ENCODE measurements around the gene KIRREL3.

The KIRREL3 gene

DNA sequence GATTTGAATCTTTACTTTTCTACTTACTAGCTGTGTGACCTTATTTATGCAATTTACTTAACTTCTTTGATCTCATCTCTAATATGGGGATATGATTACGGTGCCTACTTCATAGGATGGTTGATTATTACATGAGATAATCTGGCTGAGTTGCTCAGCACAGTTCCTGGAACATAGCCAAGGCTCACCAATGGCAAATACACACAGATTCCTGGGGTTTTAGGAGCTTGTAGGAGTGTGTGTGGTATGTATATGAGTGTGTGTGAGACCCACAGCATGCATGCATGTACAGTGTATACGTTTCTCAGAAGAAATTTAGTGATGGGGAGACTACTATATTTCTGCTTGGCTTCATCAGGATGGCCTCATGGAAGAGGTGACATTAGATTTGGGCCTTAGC lies 256.9 kb downstream of the KIRREL3 start:
- peaks cover 3% of the 10 kb centered on the region for H3K4me1 Mint-ChIP-seq (ENCODE audit: low read depth)
- no peaks in the 10 kb centered on the region for H3K9me3 Mint-ChIP-seq
- no peaks in the 10 kb centered on the region for H3K27me3 Mint-ChIP-seq
- H3K4me3 Mint-ChIP-seq = no peak overlapping the region
- no peak overlapping the region for H3K27ac Mint-ChIP-seq
- H3K36me3 Mint-ChIP-seq (ENCODE audit: low read depth) = no peaks in the 10 kb centered on the region

DNA sequence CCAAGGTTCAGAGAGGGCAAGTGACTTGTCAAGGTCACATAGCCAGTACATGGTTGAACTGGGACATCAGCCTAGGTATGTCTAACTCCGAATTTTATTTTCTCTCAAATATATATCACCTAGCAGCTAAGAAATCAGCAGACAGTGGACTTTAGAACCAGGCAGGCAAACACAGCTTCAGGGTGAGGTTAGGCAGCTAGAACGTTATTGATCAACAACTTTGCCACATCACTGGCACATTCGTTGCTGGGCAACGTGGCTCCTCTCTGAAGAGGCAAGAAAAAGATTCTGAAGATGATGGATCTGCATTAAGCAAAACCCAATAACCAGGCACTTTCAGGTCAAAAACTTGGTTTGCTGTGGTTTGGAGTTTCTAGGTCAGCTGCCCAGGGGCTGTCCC lies 258.0 kb downstream of the KIRREL3 start:
- Mint-ChIP-seq H3K27me3 (no peaks in the 10 kb centered on the region), H3K36me3 (ENCODE audit: low read depth) (no peaks in the 10 kb centered on the region), H3K27ac (no peak overlapping the region), H3K9me3 (no peaks in the 10 kb centered on the region), H3K4me1 (ENCODE audit: low read depth) (no peaks in the 10 kb centered on the region), H3K4me3 (no peak overlapping the region)

DNA sequence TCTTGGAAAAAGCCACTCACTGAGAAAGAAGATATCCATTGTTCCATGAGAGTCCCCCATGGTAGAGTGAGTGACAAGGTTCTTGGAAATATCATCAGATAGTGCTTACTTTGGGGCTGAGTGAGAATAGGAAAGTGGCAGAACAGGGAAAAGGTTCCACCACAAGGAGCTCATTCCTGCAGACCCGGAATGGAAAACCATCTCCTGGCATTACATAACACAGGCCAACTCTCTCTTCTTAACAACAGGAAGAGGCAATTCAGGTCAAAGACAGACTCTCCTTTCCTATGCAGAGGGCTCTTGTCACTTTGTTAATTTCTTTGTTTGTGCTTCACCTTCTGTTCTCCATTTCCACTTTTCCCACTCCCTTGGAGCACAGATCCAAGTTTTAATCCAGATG lies 259.7 kb downstream of the KIRREL3 start:
- Mint-ChIP-seq H3K4me1 (ENCODE audit: low read depth) (no peaks in the 10 kb centered on the region), H3K9me3 (no peaks in the 10 kb centered on the region), H3K36me3 (ENCODE audit: low read depth) (no peaks in the 10 kb centered on the region), H3K27me3 (peaks cover 3% of the 10 kb centered on the region), H3K27ac (no peak overlapping the region), H3K4me3 (no peak overlapping the region)

DNA sequence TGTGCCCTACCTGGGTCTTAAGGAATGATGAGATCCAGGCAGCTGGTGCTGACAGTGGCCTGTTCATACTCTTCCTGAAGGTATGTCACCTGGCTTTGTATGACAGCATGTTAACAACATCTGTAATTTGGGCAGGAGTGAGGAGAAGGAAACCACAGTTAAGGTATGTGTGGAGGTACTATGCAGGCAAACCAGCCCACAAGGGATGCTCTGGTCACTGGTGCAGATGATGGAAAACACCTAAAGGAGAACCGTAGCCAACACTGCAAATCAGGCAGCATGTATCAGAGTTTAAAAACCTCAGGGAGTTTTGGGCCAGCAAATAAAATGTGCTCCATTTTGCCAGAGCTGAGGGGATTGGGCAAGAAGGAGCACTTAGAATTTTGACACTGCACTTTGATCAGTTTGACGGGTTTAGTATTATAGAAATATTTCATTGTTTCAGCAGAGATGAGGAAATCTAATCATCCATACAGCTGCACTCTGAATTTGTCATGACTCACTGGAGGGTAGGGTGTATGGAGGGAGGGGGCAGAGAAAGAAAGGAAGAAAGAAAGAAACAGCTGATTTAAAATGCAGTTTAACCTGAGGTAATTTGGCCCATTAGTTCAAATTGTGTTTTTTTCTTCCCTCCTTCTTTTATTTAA lies 260.9 kb downstream of the KIRREL3 start:
- Mint-ChIP-seq H3K27ac (no peak overlapping the region), H3K4me1 (ENCODE audit: low read depth) (peaks cover 2% of the 10 kb centered on the region), H3K27me3 (peaks cover 9% of the 10 kb centered on the region), H3K36me3 (ENCODE audit: low read depth) (no peaks in the 10 kb centered on the region), H3K9me3 (no peaks in the 10 kb centered on the region), H3K4me3 (no peak overlapping the region)

DNA sequence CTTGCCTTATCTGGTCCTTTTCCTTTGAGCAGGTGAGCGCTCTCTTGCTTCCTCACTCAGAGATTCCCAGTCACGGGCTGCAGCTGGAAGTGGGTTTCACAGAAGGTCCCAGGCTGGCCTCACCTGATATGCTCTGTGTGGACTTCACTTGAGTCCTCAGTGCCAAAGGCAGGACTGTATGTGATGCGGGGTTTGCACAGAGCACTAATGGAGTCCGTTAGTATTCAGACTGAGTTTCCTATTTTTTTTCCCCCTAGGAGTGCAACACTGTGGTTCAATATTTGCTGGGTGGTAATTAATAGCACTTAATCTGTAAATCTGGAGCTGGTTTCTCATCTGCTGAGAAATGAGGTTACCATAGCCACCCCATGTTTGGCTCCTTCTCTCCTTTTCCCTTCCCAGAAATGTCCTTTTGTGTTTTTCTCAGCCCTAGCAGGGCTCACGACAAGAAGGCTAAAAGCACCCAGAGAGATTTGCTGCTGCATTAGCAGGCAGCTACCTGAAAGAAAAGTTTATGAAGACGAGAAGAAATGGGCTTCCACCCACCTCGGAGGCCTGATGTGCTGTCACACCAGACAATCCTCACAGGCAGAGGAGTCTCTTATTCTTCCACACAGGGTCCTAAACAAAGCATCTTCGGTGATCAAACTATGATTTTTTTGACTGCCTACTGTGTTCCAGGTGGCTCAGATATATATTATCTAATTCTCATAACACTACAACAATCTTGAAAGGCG lies 262.1 kb downstream of the KIRREL3 start:
- no peak overlapping the region for H3K4me3 Mint-ChIP-seq
- H3K27ac Mint-ChIP-seq = no peak overlapping the region

DNA sequence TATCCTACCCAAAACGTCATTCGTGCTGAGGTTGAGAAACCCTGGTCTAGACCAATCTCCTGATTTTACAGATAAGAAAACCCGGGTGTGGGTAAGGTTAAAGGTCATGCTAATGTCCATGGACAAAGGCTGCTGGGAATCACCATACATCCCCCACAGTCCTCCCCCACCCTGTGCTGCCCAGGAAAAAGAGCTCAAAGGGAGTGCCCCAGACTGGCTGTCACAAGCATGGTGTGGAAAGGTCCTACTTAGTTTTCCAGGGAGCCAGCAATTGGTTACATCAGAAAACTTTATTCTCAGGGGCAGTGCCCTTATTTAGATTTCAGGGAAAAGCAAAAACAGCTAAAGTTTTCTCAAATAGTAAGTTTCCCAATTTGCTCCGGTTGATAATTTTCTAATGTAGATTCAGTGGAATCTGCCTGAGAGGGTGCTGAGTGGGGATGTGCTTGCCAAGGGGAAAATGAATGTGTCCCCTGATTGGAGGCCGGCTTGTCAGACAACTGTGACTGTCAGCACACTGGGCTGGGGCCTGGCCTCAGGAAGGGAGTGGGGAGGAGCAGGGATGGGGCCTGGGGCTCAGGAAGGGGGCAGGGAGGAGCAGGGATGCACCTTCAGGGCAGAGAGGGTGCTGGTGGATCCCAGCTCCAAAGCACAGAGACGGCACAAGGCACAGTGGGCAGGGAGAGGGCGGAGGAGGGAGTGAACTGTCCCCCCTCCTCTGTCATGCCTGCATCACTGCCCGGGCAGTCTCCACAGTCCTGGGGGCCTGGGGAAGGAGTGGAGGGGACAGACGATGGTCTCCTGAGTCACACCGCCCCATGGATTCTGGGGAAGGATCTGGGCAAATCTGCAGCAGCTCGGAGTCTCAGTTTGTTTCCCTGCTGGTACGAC lies 263.6 kb downstream of the KIRREL3 start:
- Mint-ChIP-seq H3K36me3 (ENCODE audit: low read depth) (no peaks in the 10 kb centered on the region), H3K9me3 (no peaks in the 10 kb centered on the region), H3K4me3 (no peak overlapping the region), H3K4me1 (ENCODE audit: low read depth) (peaks cover 8% of the 10 kb centered on the region), H3K27ac (no peak overlapping the region), H3K27me3 (peaks cover 10% of the 10 kb centered on the region)

More for the DNA sequence above, 262.1 kb downstream of the KIRREL3 start:
- Mint-ChIP-seq H3K36me3 (ENCODE audit: low read depth) (no peaks in the 10 kb centered on the region), H3K9me3 (no peaks in the 10 kb centered on the region), H3K4me1 (ENCODE audit: low read depth) (peaks cover 4% of the 10 kb centered on the region), H3K27me3 (peaks cover 10% of the 10 kb centered on the region)

DNA sequence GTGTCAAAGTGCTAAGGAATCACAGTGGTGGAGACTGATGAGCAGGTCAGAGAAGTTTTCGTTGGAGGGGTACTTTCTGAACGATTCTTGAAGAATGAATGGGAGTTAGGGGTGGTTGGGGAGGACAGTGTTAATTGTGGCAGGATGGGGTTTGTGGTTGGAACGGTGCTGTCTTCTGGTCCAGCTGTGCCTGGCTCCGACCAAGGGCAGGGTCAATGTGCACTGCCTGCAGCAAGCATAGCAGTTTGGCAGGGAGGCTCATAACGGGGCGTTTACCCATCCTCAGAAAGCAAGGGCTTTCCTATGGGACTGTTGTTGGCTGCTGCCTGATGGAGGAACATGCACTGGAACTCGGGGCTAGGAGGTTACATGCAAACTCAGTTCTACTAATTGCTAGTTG lies 265.8 kb downstream of the KIRREL3 start:
- Mint-ChIP-seq H3K36me3 (ENCODE audit: low read depth) (no peaks in the 10 kb centered on the region), H3K4me3 (no peak overlapping the region), H3K27me3 (peaks cover 13% of the 10 kb centered on the region), H3K9me3 (no peaks in the 10 kb centered on the region), H3K4me1 (ENCODE audit: low read depth) (peaks cover 8% of the 10 kb centered on the region), H3K27ac (no peak overlapping the region)

DNA sequence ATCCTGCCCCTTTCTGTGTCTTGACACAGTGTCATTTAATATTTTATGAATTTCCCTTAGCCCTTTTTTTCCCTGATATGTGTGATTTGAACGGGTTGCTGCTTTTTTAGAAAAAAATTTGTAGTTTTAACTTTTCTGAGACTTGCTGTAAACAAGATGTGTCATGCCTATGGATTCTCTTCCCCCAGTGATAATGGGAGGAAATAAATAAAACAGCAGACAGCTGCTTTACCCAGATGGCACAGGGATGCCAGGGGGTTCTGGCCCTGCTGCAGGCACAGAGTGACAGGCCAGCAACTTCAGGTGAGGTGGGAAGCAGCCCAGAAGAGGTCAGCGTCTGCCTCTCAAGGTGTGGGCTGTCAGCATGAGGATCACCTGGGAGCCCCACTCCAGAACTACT lies 266.9 kb downstream of the KIRREL3 start:
- H3K27me3 Mint-ChIP-seq = peaks cover 13% of the 10 kb centered on the region
- H3K36me3 Mint-ChIP-seq (ENCODE audit: low read depth) = no peaks in the 10 kb centered on the region
- no peak overlapping the region for H3K4me3 Mint-ChIP-seq
- H3K27ac Mint-ChIP-seq = no peak overlapping the region
- H3K4me1 Mint-ChIP-seq (ENCODE audit: low read depth) = peaks cover 8% of the 10 kb centered on the region
- no peaks in the 10 kb centered on the region for H3K9me3 Mint-ChIP-seq

DNA sequence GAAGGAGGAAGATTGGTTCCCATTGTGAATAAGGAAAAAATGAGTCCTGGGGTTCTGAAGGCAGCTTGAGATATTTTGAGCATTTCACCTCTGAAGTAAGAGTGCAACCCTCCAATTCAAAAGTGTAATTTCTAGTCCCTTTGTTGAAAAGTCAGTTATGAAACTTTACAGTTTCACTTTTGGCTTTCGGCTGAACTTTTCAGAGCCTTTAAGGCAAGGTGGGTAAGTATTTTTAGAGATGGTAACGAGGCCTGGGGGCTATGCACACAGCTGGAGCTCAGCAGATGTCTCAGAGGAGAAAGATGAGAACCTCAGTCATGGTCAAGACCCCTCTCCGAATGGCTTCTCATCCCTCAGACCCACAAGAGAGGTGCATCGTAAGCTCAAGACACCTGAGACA lies 267.6 kb downstream of the KIRREL3 start:
- Mint-ChIP-seq H3K4me1 (ENCODE audit: low read depth) (peaks cover 8% of the 10 kb centered on the region), H3K36me3 (ENCODE audit: low read depth) (no peaks in the 10 kb centered on the region), H3K27me3 (peaks cover 13% of the 10 kb centered on the region), H3K4me3 (peak overlapping the region; percentile 12), H3K9me3 (no peaks in the 10 kb centered on the region), H3K27ac (no peak overlapping the region)

DNA sequence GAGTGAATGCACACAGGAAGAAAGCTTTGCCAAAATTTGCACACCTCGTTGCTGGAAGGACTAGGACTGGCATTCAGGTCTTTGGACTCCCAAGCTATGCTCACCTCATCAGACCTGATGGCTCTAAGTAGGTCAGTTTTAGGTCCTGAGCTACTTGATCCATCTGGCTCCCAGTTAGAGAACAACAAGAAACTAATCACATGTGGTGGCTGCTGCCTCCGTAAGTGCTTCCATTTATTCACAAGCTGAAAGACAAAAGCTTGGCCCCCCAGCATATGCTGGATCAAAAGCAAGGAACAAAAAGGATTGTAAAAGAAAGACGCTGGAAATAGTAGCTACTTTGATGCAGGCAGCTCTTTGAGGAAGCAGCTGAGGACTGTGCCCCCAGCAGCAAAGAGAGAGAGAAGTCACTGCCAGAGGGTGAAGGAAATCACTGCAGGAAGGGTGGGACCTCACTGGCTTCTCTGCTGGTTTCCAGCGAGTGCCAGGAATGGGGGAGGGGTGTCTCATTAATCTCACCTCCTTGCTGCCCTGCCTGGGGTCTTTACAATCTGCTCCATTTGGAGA lies 268.9 kb downstream of the KIRREL3 start:
- peaks cover 13% of the 10 kb centered on the region for H3K27me3 Mint-ChIP-seq
- H3K9me3 Mint-ChIP-seq = no peaks in the 10 kb centered on the region
- H3K36me3 Mint-ChIP-seq (ENCODE audit: low read depth) = no peaks in the 10 kb centered on the region
- peaks cover 8% of the 10 kb centered on the region for H3K4me1 Mint-ChIP-seq (ENCODE audit: low read depth)
- no peak overlapping the region for H3K27ac Mint-ChIP-seq
- no peak overlapping the region for H3K4me3 Mint-ChIP-seq

DNA sequence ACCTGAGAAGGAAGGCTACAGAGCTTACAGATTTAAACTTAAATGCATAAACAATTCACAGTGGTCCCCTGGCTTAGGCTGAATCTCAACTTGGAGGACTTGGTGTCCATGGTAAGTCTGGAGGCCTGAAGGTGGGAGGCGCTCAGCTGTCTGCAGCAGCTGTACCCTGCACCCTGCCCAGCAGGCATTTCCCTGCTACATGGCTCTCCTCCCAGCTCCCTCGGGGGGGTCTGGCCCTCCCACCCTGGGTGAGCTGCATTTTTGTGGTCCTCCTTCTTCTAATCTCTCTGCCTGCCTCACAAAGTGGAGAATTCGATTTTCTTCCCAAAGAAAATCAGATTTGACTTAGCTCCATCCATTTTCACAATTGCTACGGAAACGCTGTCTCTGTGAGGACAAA lies 273.2 kb downstream of the KIRREL3 start:
- H3K27ac Mint-ChIP-seq = no peak overlapping the region
- H3K27me3 Mint-ChIP-seq = peaks cover 3% of the 10 kb centered on the region
- H3K9me3 Mint-ChIP-seq = no peaks in the 10 kb centered on the region
- H3K4me1 Mint-ChIP-seq (ENCODE audit: low read depth) = peaks cover under 1% of the 10 kb centered on the region
- no peak overlapping the region for H3K4me3 Mint-ChIP-seq
- no peaks in the 10 kb centered on the region for H3K36me3 Mint-ChIP-seq (ENCODE audit: low read depth)

DNA sequence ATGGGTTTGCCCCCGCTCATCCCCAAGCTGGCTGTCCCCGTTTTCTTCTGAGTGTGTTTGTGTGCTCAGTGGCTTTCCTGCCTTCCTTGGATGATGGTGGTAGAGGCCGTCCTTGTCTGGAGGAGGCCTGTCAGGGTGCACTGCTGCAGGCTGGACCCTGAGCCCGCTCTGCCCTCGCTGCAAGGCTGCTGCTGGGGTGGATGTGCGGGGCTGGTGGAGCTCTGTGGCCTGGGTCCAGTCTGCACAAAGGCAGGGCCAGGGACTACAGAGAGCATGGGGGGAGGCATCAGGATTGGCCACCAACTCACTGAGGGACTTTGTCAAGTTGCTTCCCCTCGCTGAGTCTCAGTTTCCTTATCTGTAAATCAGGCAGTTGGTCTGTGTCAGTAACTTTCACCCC lies 275.0 kb downstream of the KIRREL3 start:
- Mint-ChIP-seq H3K4me1 (ENCODE audit: low read depth) (no peaks in the 10 kb centered on the region), H3K9me3 (no peaks in the 10 kb centered on the region), H3K4me3 (no peak overlapping the region), H3K27ac (no peak overlapping the region), H3K27me3 (no peaks in the 10 kb centered on the region), H3K36me3 (ENCODE audit: low read depth) (no peaks in the 10 kb centered on the region)

DNA sequence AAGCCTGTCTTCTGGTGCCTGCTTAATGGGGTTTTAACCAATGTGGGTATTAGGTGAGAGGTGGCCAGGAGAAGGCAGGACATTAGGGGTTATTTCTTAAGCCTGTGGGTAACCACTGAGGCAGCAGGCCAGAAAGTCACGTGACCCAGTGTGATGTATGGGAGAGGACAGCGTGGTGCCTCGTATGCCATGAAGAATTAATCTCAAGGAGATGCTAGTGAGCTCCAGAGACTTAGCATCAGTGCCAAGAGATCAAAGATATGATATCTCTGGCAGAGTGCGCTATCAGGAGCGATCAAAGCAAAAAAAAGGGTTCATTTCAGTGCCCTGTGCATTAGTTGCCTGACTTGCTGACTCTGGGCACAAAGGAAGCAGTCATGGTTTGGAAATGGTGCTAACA lies 275.5 kb downstream of the KIRREL3 start:
- no peak overlapping the region for H3K4me3 Mint-ChIP-seq
- H3K9me3 Mint-ChIP-seq = no peaks in the 10 kb centered on the region
- no peaks in the 10 kb centered on the region for H3K4me1 Mint-ChIP-seq (ENCODE audit: low read depth)
- H3K27ac Mint-ChIP-seq = no peak overlapping the region
- no peaks in the 10 kb centered on the region for H3K36me3 Mint-ChIP-seq (ENCODE audit: low read depth)
- no peaks in the 10 kb centered on the region for H3K27me3 Mint-ChIP-seq

DNA sequence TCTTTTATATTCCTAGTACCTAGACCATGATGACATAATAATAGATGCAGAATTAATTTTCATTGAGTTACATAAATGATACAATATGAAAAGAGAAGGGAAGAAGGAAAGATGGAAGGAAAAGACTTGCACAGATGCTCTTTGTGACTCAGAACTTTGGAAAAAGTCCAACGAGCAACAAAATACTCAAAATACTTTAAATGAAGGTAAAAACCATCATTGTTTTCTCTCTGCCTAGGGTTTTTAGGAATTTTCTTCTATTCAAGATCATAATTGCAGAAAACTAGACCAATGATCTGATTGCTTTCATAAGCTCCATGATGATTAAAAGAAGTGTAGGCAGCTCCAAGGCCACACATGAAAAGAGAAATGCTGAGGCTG lies 276.9 kb downstream of the KIRREL3 start:
- no peaks in the 10 kb centered on the region for H3K9me3 Mint-ChIP-seq
- H3K4me1 Mint-ChIP-seq (ENCODE audit: low read depth) = no peaks in the 10 kb centered on the region
- no peak overlapping the region for H3K4me3 Mint-ChIP-seq
- H3K36me3 Mint-ChIP-seq (ENCODE audit: low read depth) = no peaks in the 10 kb centered on the region
- no peak overlapping the region for H3K27ac Mint-ChIP-seq
- no peaks in the 10 kb centered on the region for H3K27me3 Mint-ChIP-seq
